Stomach (tissue), 4 donors: ENCODE data around the gene TPT1.
"Not testable (repeated sequence)": the region's sequence is repeated elsewhere in the genome, so short reads cannot be mapped to it uniquely, and the experiment has no call there.

ENCODE experiments used
- EP300 ChIP-seq: sonication (generic); formaldehyde crosslinking; IDR thresholded peaks from one replicate; pipeline ENCODE4 v1.6.1; 2017; ENCODE audit warnings: antibody characterized with exemption
- POLR2A ChIP-seq, 4 donors: fragments of 450-650 bp; IDR thresholded peaks; one replicate each; pipeline ENCODE4 v1.6.1; 2016; ENCODE audit warnings: antibody characterized with exemption in 4 of 4, control low read depth in 2 of 4, mild to moderate bottlenecking in 1 of 4, moderate library complexity in 1 of 4
- TF ChIP-seq, protein P1 (sequence below), 7 experiments: fragments of 450-650 bp in 4 of 7; fragments of 200-600 bp in 3 of 7; sonication (generic) in 3 of 7; IDR thresholded peaks; one replicate each; pipeline ENCODE4 v1.5.1; 2016 to 2019; ENCODE audit warnings: antibody characterized with exemption in 7 of 7, control low read depth in 2 of 7, mild to moderate bottlenecking in 1 of 7

DNA sequence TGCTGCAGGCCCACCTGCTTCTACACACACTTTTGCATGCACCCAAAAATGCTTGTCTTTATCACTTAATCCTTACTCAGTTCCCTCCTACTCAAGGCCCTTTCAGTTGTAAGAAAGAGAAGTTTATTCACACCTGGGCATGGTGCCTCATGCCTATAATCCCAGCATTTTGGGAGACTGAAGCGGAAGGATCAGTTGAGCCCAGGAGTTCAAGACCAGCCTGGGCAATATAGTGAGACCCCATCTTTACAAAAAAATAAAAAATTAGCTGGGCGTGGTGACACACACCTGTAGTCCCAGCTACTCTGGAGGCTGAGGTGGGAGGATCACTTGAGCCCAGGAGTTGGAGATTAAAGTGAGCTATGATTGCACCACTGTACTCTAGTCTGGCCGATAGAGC lies 42.4 kb downstream of the TPT1 start:
- TF ChIP-seq, protein P1, sequence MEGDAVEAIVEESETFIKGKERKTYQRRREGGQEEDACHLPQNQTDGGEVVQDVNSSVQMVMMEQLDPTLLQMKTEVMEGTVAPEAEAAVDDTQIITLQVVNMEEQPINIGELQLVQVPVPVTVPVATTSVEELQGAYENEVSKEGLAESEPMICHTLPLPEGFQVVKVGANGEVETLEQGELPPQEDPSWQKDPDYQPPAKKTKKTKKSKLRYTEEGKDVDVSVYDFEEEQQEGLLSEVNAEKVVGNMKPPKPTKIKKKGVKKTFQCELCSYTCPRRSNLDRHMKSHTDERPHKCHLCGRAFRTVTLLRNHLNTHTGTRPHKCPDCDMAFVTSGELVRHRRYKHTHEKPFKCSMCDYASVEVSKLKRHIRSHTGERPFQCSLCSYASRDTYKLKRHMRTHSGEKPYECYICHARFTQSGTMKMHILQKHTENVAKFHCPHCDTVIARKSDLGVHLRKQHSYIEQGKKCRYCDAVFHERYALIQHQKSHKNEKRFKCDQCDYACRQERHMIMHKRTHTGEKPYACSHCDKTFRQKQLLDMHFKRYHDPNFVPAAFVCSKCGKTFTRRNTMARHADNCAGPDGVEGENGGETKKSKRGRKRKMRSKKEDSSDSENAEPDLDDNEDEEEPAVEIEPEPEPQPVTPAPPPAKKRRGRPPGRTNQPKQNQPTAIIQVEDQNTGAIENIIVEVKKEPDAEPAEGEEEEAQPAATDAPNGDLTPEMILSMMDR (IDR thresholded peaks at IDR 0.05), result not testable (repeated sequence)
- not testable (repeated sequence) for TF ChIP-seq EP300; POLR2A (IDR thresholded peaks at IDR 0.05)
